SJCRH30 (cell line): ENCODE results near the gene ZNF230. TPM values are rescaled to one million over a fixed set of nuclear protein-coding genes. Genes with fewer than 3 reads are reported as not detected.
A peak's percentile ranks its signal among the peaks of the same experiment; 100 is the strongest.

Source experiments
- DNase-seq, 2 experiments: peaks; one replicate each; pipeline ENCODE4 v3.0.0-alpha.2; 2015 to 2020
- H3K27ac ChIP-seq: fragments of 250-450 bp; sonication (Bioruptor Pico); 2 replicates; pipeline ENCODE4 v1.5.1; 2020; ENCODE audit warnings: mild to moderate bottlenecking, moderate library complexity
- H3K27me3 ChIP-seq: fragments of 250-450 bp; sonication (Bioruptor Pico); 2 replicates; pipeline ENCODE4 v1.5.1; 2020; ENCODE audit warnings: mild to moderate bottlenecking, moderate library complexity
- H3K36me3 ChIP-seq: fragments of 250-450 bp; sonication (Bioruptor Pico); 2 replicates; pipeline ENCODE4 v1.5.1; 2020; ENCODE audit warnings: mild to moderate bottlenecking, moderate library complexity
- H3K4me1 ChIP-seq: fragments of 250-450 bp; sonication (Bioruptor Pico); 2 replicates; pipeline ENCODE4 v1.5.1; 2020; ENCODE audit warnings: mild to moderate bottlenecking, moderate library complexity
- H3K4me3 ChIP-seq: fragments of 250-450 bp; sonication (Bioruptor Pico); 2 replicates; pipeline ENCODE4 v1.5.1; 2020; ENCODE audit warnings: mild to moderate bottlenecking, moderate library complexity
- H3K9me3 ChIP-seq: fragments of 250-450 bp; sonication (Bioruptor Pico); replicated peaks from 2 replicates; pipeline ENCODE4 v1.5.1; 2020; ENCODE audit warnings: mild to moderate bottlenecking, moderate library complexity
- total RNA-seq: library from RNA; depleted of rRNA; stranded (reverse); fragments of >200 nt; shearing (Covaris generic); gene quantifications from 2 replicates; pipeline ENCODE4 v1.2.3, GENCODE V29; 2014

Gene ZNF230
- total RNA-seq, 1 experiment from 2014 or later, result 6.5 TPM

DNA sequence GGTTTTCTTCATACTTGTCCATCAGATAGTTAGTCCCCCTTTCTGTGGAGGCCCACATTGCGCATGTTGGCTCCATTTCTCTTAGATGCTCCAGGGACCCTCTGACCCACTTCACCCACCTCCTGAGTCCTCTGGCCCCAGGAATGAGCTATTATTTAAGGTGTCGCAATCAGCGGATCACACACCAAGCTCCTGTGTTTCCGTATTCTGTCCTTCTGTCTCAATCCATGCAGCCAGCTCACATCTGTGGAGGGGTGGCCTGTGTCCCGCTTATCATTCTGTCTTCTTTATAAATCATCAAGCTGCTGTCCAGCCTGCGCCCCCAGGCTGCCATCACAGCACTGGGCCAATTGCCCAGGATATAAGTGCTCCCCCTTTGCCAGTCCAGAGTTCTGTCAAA lies 4.7 kb downstream of the ZNF230 start:
- H3K9me3 ChIP-seq, result peaks cover 9% of the 10 kb centered on the region; the same call in 1 of the 2 replicates
- H3K36me3 ChIP-seq, result peaks cover 51% of the 10 kb centered on the region
- no peak overlapping the region for H3K27ac ChIP-seq
- no peaks in the 10 kb centered on the region for H3K27me3 ChIP-seq
- no peak for DNase-seq
- H3K4me3 ChIP-seq, result no peak overlapping the region
- no peaks in the 10 kb centered on the region for H3K4me1 ChIP-seq

DNA sequence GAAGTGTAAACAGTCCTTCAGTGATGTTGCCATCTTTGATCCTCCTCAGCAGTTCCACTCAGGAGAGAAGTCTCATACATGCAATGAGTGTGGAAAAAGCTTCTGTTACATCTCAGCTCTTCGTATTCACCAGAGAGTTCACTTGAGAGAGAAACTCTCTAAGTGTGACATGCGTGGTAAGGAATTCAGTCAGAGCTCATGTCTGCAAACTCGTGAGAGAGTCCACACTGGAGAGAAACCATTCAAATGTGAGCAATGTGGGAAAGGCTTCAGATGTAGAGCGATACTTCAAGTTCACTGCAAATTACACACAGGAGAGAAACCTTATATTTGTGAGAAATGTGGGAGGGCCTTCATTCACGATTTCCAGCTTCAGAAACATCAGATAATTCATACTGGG lies 7.7 kb downstream of the ZNF230 start:
- Histone ChIP-seq H3K27me3 (no peaks in the 10 kb centered on the region), H3K4me1 (no peaks in the 10 kb centered on the region), H3K9me3 (peaks cover 9% of the 10 kb centered on the region; the same call in 1 of the 2 replicates), H3K27ac (no peak overlapping the region), H3K36me3 (peaks cover 51% of the 10 kb centered on the region), H3K4me3 (no peak overlapping the region)
- no peak for DNase-seq

DNA sequence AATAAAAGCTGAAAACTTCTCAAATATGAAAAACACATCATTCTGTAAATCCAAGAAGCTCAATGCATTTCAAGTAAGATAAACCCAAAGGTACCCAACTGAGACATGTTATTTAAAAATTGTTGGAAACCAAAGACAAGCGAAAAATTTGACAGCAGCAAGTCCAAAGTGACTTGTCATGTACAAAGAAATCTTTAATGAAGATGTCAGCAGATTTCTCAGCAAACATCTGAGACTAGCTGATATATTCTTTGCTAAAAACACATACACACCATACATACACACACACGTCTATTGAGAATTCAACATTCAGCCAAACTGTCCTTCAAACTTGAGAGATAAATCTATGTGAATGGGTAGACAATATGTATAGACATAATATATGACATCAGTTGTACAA lies 16.7 kb downstream of the ZNF230 start:
- Histone ChIP-seq H3K9me3 (no peaks in the 10 kb centered on the region), H3K36me3 (no peaks in the 10 kb centered on the region), H3K27ac (no peak overlapping the region), H3K4me1 (peaks cover under 1% of the 10 kb centered on the region; the same call in 1 of the 2 replicates), H3K27me3 (no peaks in the 10 kb centered on the region), H3K4me3 (no peak overlapping the region)
- DNase-seq, result no peak

DNA sequence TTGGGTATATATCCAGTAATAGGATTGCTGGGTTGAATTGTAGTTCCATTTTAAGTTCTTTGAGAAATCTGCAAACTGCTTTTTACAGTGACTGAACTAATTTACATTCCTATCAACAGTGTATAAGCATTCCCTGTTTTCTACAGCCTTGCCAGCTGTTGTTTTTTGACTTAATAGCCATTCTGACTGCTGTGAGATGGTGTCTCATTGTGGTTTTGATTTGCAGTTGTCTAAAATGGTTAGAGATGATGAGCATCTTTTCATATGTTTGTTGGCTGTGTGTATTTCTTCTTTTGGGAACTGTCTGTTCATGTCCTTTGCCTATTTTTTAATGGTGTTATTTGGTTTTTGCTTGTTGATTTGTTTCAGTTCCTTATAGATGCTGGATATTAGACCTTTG lies 18.5 kb downstream of the ZNF230 start:
- Histone ChIP-seq H3K36me3 (no peaks in the 10 kb centered on the region), H3K27ac (no peak overlapping the region), H3K4me3 (no peak overlapping the region), H3K9me3 (no peaks in the 10 kb centered on the region), H3K4me1 (peaks cover 4% of the 10 kb centered on the region; the same call in 1 of the 2 replicates), H3K27me3 (no peaks in the 10 kb centered on the region)
- DNase-seq, result no peak

DNA sequence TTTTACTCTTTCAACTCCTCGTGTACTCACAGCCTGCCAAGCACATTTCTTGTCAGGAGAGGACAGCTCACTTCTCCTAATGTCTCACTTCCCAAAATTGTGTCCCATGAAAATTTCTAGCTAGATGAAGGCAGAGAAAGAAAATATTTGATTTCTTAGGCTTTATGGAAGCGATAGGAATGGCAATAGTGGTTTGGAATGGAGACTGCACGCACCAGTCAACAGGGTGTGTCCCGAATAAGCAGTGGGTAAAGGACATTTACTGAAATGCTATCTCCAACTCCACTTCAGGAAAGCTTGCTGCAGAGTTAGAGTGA lies 22.1 kb downstream of the ZNF230 start:
- Histone ChIP-seq H3K9me3 (no peaks in the 10 kb centered on the region), H3K27ac (peak overlapping the region; percentile 65)
- DNase-seq, result no peak

DNA sequence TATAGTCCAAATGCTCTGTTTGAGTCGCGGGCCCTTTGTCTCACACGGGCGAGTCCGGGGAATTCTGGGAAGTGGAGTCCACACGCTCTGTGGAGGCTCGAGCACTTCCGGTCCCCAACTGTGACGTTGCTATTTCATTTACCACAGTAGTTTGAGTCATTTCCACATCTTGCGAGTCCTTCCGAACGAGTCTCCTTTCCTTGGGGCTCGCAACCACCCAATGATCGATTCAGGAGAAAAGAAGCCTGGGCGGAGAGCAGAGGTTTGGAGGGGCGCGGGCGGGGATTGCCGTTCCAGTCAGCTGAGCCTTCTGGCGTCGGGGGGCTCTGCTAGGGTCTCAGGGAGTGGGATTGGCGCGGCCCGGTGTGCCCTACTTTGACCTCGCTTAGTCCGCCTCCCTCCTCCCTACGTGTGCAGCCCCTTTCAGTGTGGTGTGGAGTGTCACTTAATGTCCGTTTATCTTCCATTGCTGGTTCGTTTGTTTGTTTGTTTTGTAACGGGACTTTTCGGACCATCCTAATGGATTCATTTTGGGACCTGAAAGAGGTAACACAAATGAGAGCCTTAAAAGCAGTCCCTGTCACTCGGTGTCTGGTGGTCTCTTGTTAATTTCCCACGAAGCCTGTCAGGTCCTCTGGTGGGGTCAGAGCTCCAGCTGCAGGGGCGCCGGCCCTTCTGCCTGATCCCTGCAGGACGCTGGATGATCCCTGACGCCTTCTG lies 22.6 kb downstream of the ZNF230 start, which contains the start of gene ZNF222:
Gene ZNF222, plus strand, starts transcription at position 163 of the 720 bp plus-strand sequence. Its CDS starts 58 bp downstream, at position 221.
- H3K36me3 ChIP-seq, result peaks cover 24% of the 10 kb centered on the region
- H3K27me3 ChIP-seq, result no peaks in the 10 kb centered on the region
- peak within 1 kb of the TSS; percentile 83 for H3K4me3 ChIP-seq
- peaks cover 4% of the 10 kb centered on the region; the same call in 1 of the 2 replicates for H3K4me1 ChIP-seq
- peak; percentile 80 to 86 for DNase-seq
- H3K9me3 ChIP-seq, result no peaks in the 10 kb centered on the region
- peak within 1 kb of the TSS; percentile 65 for H3K27ac ChIP-seq

More for the DNA sequence above, 22.1 kb downstream of the ZNF230 start:
- peaks cover 20% of the 10 kb centered on the region for H3K36me3 ChIP-seq
- H3K27me3 ChIP-seq, result no peaks in the 10 kb centered on the region
- peaks cover 4% of the 10 kb centered on the region; the same call in 1 of the 2 replicates for H3K4me1 ChIP-seq
- H3K4me3 ChIP-seq, result peak overlapping the region; percentile 83

DNA sequence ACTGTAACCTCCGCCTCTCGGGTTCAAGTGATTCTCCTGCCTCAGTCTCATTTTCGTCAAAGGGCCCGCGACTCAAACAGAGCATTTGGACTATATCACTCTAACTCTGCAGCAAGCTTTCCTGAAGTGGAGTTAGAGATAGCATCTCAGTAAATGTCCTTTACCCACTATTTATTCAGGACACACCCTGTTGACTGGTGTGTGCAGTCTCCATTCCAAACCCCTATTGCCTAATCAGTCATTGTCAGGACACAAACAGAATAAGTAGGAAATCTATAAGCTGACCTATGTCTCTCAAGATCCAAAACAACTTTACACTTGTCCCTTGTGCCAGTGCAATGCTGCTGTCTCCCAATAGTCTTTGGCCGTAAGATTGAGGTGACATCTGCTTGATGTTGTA lies 23.9 kb downstream of the ZNF230 start:
- Histone ChIP-seq H3K4me1 (peaks cover 4% of the 10 kb centered on the region; the same call in 1 of the 2 replicates), H3K36me3 (peaks cover 34% of the 10 kb centered on the region), H3K9me3 (no peaks in the 10 kb centered on the region; the same call in 1 of the 2 replicates), H3K27me3 (no peaks in the 10 kb centered on the region), H3K27ac (no peak overlapping the region), H3K4me3 (no peak overlapping the region)
- DNase-seq, result no peak

DNA sequence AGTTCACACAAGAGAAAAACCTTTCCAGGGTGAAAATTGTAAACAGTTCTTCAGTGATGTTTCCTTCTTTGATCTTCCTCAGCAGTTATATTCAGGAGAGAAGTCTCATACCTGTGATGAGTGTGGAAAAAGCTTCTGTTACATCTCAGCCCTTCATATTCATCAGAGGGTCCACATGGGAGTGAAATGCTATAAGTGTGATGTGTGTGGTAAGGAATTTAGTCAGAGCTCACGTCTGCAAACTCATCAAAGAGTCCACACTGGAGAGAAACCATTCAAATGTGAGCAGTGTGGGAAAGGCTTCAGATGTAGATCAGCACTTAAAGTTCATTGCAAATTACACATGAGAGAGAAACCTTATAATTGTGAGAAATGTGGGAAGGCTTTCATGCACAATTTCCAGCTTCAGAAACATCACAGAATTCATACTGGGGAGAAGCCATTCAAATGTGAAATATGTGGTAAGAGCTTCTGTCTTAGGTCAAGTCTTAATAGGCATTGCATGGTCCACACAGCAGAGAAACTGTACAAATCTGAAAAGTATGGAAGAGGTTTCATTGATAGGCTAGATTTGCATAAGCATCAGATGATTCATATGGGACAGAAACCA lies 29.3 kb downstream of the ZNF230 start:
- H3K9me3 ChIP-seq, result peaks cover 7% of the 10 kb centered on the region
- no peak for DNase-seq
- H3K4me1 ChIP-seq, result no peaks in the 10 kb centered on the region
- H3K4me3 ChIP-seq, result no peak overlapping the region
- peaks cover 45% of the 10 kb centered on the region for H3K36me3 ChIP-seq
- no peak overlapping the region for H3K27ac ChIP-seq
- no peaks in the 10 kb centered on the region for H3K27me3 ChIP-seq

DNA sequence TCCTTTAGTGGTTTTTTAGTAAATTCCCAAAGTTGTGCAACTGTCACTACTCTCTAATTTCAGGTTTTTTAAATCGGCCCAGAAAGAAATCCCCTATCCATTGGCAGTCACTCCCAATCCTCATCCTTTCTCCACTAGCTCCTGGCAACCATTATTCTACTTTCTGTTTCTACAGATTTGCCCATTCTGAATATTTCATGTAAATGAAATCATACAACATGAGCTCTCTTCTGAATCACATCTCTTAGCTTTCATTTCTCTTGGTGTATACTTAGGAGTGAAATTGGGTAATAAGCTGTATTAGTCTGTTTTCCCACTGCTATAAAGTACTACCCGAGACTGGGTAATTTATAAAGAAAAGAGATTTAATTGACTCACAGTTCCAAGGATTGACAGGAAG lies 39.4 kb downstream of the ZNF230 start:
- no peak overlapping the region for H3K4me3 ChIP-seq
- H3K36me3 ChIP-seq, result no peaks in the 10 kb centered on the region
- H3K4me1 ChIP-seq, result no peaks in the 10 kb centered on the region
- no peaks in the 10 kb centered on the region for H3K27me3 ChIP-seq
- DNase-seq, result no peak
- no peak overlapping the region for H3K27ac ChIP-seq
- peaks cover 6% of the 10 kb centered on the region; the same call in 1 of the 2 replicates for H3K9me3 ChIP-seq

DNA sequence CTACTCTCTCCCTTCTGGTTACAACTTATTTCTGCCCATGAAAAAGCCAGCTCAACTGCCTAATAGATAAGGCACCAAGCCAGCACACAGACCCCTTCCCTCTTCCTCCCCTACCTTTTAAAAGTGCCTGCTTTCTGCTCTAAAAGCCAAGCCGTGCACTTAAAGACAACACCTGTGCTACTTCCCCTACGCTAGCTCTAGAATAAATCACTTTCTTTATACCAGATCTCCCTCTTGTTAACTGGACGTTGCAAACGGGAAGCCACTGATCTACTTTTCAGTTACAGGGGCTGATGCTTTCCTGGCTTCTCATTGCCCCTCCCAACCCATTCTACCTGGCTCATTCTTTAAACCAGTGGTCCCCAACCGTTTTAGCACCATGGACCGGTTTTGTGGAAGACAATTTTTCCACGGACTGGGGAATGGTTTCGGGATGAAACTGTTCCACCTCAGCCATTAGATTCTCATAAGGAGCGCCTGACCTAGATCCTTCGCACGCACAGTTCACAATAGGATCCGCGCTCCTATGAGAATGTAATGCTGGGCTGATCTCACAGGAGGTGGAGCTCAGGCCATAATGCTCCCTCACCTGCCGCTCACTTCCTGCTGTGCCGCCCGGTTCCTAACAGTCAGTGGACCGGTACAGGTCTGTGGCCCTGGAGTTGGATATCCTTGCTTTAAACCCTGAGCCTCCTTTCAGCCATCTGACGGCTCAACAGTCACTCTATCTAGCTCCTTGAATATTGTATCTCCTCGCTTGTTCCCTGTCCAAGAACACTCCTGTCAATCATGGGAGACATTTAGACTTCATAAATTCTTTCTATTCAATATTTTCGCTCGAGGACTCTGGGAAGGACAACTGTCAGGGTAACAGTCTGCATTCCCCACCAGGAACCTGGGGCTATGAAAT lies 48.2 kb downstream of the ZNF230 start:
- H3K27me3 ChIP-seq, result no peaks in the 10 kb centered on the region
- H3K4me1 ChIP-seq, result no peaks in the 10 kb centered on the region
- H3K36me3 ChIP-seq, result peaks cover 9% of the 10 kb centered on the region
- peaks cover 8% of the 10 kb centered on the region; the same call in 1 of the 2 replicates for H3K9me3 ChIP-seq
- no peak overlapping the region for H3K27ac ChIP-seq
- H3K4me3 ChIP-seq, result peak overlapping the region; percentile 72
- no peak for DNase-seq

DNA sequence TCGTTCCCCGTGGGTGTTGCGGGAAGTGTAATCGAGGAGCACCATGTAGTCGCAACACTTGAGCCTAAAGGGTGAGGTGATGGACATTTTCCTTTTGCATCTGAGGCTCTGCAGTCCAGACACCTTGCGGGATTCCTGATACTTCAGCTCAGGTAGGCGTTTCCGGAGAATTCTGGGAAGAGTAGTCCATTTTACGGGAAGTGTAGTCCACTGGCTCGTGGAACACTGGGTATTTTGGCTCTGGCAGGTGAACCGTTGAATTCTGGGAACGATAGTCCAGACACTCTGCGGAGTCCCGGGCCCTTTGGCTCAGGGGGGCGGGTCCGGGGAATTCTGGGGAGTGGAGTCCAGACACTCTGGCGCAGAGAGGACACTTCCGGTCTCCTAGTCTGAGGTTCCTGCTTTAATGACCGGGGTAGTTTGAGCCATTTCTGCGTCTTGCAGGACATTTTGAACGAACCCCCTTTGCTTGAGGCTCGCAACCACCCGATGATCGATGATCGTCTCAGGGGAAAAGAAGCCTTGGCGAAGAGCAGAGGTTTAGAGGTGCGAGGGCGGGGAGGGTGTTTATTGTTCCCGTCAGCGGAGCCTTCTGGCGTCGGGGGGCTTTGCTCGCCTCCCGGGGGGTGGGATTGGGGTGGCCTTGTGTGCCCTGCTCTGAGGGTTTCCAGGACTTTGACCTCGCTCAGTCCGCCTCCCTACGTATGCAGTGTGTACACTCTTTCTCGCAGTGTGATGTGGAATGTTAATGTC lies 49.1 kb downstream of the ZNF230 start, which contains the start of gene ZNF223:
Gene ZNF223, plus strand, starts transcription at position 387 of the 753 bp plus-strand sequence. CDS start 3,141 bp downstream, outside the sequence.
- Histone ChIP-seq H3K4me1 (no peaks in the 10 kb centered on the region), H3K9me3 (peaks cover 8% of the 10 kb centered on the region; the same call in 1 of the 2 replicates), H3K27ac (peak within 1 kb of the TSS; percentile 40; the same call in 1 of the 2 replicates), H3K36me3 (peaks cover 11% of the 10 kb centered on the region), H3K27me3 (no peaks in the 10 kb centered on the region), H3K4me3 (peak within 1 kb of the TSS; percentile 72)
- peak; percentile 94 to 96 for DNase-seq

DNA sequence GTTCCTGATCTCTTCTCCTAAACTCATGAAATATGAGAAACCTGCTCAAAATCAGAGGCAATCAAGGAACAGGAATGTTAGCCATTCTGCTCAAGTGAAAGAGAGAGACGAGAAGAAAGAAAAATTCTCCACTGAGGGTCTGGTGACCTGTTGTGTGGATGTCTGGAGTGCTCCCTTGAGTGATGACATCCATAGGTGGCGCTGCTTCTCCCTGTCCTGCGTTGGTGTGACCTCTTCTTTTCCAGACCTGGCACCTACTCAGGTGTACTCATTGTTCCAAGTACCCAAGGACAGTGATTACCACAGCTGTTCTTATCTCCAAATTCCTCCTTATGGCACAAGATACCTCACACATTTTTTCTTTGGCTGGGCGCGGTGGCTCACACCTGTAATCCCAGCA lies 53.1 kb downstream of the ZNF230 start:
- no peak overlapping the region for H3K4me3 ChIP-seq

DNA sequence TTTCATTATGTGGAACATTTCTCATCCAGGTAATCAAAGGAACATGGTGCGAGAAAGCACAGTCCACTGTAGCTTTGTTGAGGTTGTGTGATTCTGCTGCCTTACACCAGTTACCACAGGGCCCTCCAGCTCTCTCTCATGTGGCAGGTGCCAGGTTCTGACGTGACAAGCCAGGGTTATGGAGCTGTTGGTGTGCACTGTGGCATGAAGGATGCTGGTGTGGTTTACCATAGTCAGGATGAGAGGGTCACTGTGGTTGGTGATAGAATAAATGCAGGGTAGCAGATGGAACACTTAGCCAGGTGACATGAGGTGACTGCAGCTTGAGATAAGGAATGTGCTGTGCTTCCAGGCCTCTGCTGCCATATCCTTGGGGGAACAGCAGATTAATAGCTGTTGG lies 56.5 kb downstream of the ZNF230 start:
- DNase-seq, result no peak
- peaks cover 20% of the 10 kb centered on the region for H3K36me3 ChIP-seq
- 0 out of 2 replicates have a peak, but pooled peaks cover 3% of the 10 kb centered on the region for H3K9me3 ChIP-seq
- H3K27me3 ChIP-seq, result no peaks in the 10 kb centered on the region
- H3K4me1 ChIP-seq, result no peaks in the 10 kb centered on the region
- no peak overlapping the region for H3K4me3 ChIP-seq
- H3K27ac ChIP-seq, result no peak overlapping the region

More for the DNA sequence above, 53.1 kb downstream of the ZNF230 start:
- no peaks in the 10 kb centered on the region for H3K27me3 ChIP-seq
- DNase-seq, result no peak
- H3K36me3 ChIP-seq, result peaks cover 14% of the 10 kb centered on the region
- H3K4me1 ChIP-seq, result no peaks in the 10 kb centered on the region
- H3K9me3 ChIP-seq, result 0 out of 2 replicates have a peak, but pooled peaks cover 3% of the 10 kb centered on the region
- H3K27ac ChIP-seq, result no peak overlapping the region

DNA sequence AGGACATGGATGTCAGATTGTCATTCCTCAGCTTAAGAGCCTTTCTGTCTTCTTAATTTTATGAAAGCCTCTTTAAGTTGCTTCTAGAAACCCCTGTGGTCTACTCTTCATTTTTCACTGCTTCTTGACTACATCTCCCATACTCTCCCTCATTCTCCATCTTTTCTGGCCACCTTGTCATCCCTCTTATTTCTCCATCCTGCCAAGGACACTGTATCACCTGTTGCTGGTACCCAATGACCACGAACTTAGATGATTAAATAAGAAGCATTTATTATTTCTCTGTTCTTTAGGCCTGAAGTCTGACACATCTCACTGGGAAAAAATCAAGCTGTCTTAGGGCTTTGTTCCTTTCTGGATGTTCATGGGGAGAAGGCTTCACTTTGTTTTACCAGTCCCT lies 58.3 kb downstream of the ZNF230 start:
- H3K4me1 ChIP-seq, result no peaks in the 10 kb centered on the region
- no peak overlapping the region for H3K27ac ChIP-seq
- H3K27me3 ChIP-seq, result no peaks in the 10 kb centered on the region
- peaks cover 23% of the 10 kb centered on the region for H3K36me3 ChIP-seq
- no peak for DNase-seq
- H3K4me3 ChIP-seq, result no peak overlapping the region
- peaks cover 7% of the 10 kb centered on the region; the same call in 1 of the 2 replicates for H3K9me3 ChIP-seq
